Kidney (tissue), 14 donors: ENCODE data around the gene MFGE8. TPM values are rescaled to one million over a fixed set of nuclear protein-coding genes. Genes with fewer than 3 reads are reported as not detected.

Source experiments
- DNase-seq, 5 donors: peaks; one replicate each; pipeline ENCODE4 v3.0.0-alpha.2; 2013 to 2020
- FAIRE-seq: peaks from 2 replicates; lab custom pipeline; 2012; peaks lifted over from hg19 to GRCh38; lab: Jason Lieb, UNC
- H3K27ac ChIP-seq, 2 donors: one replicate each; pipeline ENCODE4 v1.7.0; 2013; ENCODE audit warnings: low read depth in 2 of 2, low read length in 2 of 2, inconsistent platforms in 1 of 2
- H3K27me3 ChIP-seq: one replicate; pipeline ENCODE4 v1.7.1; 2013; ENCODE audit warnings: low read length, inconsistent platforms; ENCODE audit not compliant: control insufficient read depth, insufficient read depth
- H3K36me3 ChIP-seq, 3 donors: one replicate each; pipeline versions ENCODE4 v1.7.0 to v1.7.1; 2013; ENCODE audit warnings: low read length in 3 of 3, control low read depth in 1 of 3, inconsistent platforms in 1 of 3; ENCODE audit not compliant: insufficient read depth in 3 of 3, control insufficient read depth in 2 of 3
- H3K4me1 ChIP-seq, 3 donors: one replicate each; pipeline versions ENCODE4 v1.7.0 to v1.7.1; 2013; ENCODE audit warnings: low read length in 3 of 3, inconsistent platforms in 1 of 3, low read depth in 1 of 3; ENCODE audit not compliant: control insufficient read depth in 2 of 3, insufficient read depth in 2 of 3
- H3K4me3 ChIP-seq, 3 donors: one replicate each; pipeline versions ENCODE4 v1.7.0 to v1.8.1; 2013; ENCODE audit warnings: low read length in 3 of 3, control low read depth in 1 of 3, inconsistent platforms in 1 of 3
- H3K9ac ChIP-seq, 3 donors: one replicate each; pipeline versions ENCODE4 v1.7.0 to v1.7.1; 2013; ENCODE audit warnings: low read length in 3 of 3, control low read depth in 1 of 3, inconsistent platforms in 1 of 3
- H3K9me3 ChIP-seq, 3 donors: one replicate each; pipeline versions ENCODE4 v1.7.0 to v1.7.1; 2013; ENCODE audit warnings: low read length in 3 of 3, control low read depth in 1 of 3, inconsistent platforms in 1 of 3; ENCODE audit not compliant: control insufficient read depth in 2 of 3, insufficient read depth in 1 of 3
- CTCF ChIP-seq: IDR thresholded peaks from 3 replicates; pipeline ENCODE4 v1.5.1; 2012; ENCODE audit warnings: mild to moderate bottlenecking, moderate library complexity, borderline replicate concordance; ENCODE audit not compliant: insufficient read depth; ENCODE audit errors: extremely low read depth
- intact Hi-C: fragments of 100-400 bp; cut with DNase I; formaldehyde crosslinking; loops from one replicate; pipeline ENCODE4 v1.11.1; 2022
- polyA plus RNA-seq: library from polyadenylated mRNA; stranded (reverse); fragments of 350-450 nt; fragmentation: Illumina TruSeq; extraction: RNeasy Lipid Tissue Mini Kit (QIAGEN cat#74804); gene quantifications from one replicate; pipeline ENCODE4 v1.2.3, GENCODE V29; 2014; ENCODE audit warnings: low read depth, low replicate concordance; ENCODE audit not compliant: insufficient read depth
- total RNA-seq: library from RNA; stranded (reverse); fragmentation: NEBNext Ultra II Directional; extraction: Animal tissue kit (Norgen Biotek cat#: 25700); gene quantifications from one replicate; pipeline ENCODE4 v1.2.1, GENCODE V29; 2021
- donor health status: control.
- donor health status: control.
- donor health status: control.
- donor health status: control.
- donor health status: control.
- donor health status: DM: yes; HTN: yes; CAD: no.
- donor health status: Normal renal cell carcinoma (clear cell type).

MFGE8 gene
- total and polyA plus RNA-seq, 2 donors from 2014 or later: 88.0 to 184 TPM

GRCh38 chr15:88902846-88903245 is 10.3 kb downstream of the MFGE8 start:
- Histone ChIP-seq H3K27ac (no peak overlapping the region), H3K4me3 (no peak overlapping the region), H3K9me3 (no peaks in the 10 kb centered on the region), H3K9ac (no peak overlapping the region), H3K27me3 (no peaks in the 10 kb centered on the region), H3K4me1 (no peaks in the 10 kb centered on the region), H3K36me3 (peaks cover 0 to 5% (median 0%) of the 10 kb centered on the region in 3 donors)
- no peak for FAIRE-seq
- TF ChIP-seq CTCF: no peak
- intact Hi-C loops: loop anchor here (5.0 to 10.0 kb wide), 2 partner anchors 104 to 272 kb away; no protein-coding TSS in a partner anchor
- DNase-seq: peak in 1 of 5 donors; percentile 12

- peaks cover 0 to 5% (median 0%) of the 10 kb centered on the region in 3 donors for H3K36me3 ChIP-seq
- no peaks in the 10 kb centered on the region for H3K27me3 ChIP-seq
- intact Hi-C loops: loop anchor here (5.0 to 10.0 kb wide), 2 partner anchors 105 to 272 kb away; no protein-coding TSS in a partner anchor
- H3K27ac ChIP-seq: no peak overlapping the region
- TF ChIP-seq CTCF: no peak
- H3K4me3 ChIP-seq: no peak overlapping the region
- H3K9me3 ChIP-seq: no peaks in the 10 kb centered on the region
- H3K9ac ChIP-seq: no peak overlapping the region
- H3K4me1 ChIP-seq: no peaks in the 10 kb centered on the region
- no peak for FAIRE-seq
- DNase-seq: peak in 1 of 5 donors; percentile 17
Observed at GRCh38 chr15:88902221-88902835, 10.9 kb downstream of the MFGE8 start.

- H3K36me3 ChIP-seq: peaks cover 0 to 5% (median 0%) of the 10 kb centered on the region in 3 donors
- no peaks in the 10 kb centered on the region for H3K27me3 ChIP-seq
- H3K4me1 ChIP-seq: peaks cover 0 to 3% (median 0%) of the 10 kb centered on the region in 3 donors
- no peak overlapping the region for H3K9ac ChIP-seq
- TF ChIP-seq CTCF: no peak
- no peak overlapping the region for H3K27ac ChIP-seq
- intact Hi-C loops: loop anchor here (5.0 to 10.0 kb wide), 2 partner anchors 106 to 273 kb away; no protein-coding TSS in a partner anchor
- DNase-seq: peak in 1 of 5 donors; percentile 28
- no peak for FAIRE-seq
- H3K9me3 ChIP-seq: no peaks in the 10 kb centered on the region
- H3K4me3 ChIP-seq: no peak overlapping the region
Observed at GRCh38 chr15:88901508-88902220, 11.5 kb downstream of the MFGE8 start.
